ENCODE measurements around the gene KCNC3.

The KCNC3 gene

DNA sequence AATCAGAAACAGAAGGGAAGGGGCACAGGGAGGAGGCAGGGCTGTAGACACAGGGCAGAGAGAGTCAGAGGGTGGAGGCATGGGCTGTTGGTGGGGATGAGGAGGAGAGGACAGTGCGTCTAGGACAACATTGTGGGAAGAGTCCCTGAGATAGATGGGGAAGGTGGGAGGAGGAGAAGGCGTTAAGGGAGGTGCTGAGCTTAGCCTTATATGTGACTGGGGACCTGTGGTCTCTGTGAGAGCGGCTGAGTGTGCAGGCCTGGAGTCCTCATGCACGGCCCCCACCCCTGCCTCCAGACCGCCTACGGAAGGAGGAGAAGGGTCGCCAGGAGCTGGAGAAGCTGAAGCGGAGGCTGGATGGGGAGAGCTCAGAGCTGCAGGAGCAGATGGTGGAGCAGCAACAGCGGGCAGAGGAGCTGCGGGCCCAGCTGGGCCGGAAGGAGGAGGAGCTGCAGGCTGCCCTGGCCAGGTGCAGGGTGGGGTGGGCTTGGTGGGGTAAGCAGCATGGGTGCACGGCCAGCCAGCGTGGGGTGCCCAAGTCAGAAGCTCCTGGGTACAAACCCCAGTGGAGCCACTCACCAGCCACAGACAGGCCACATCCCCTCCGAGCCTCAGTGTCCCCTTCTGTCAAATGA is 56.8 kb downstream of the KCNC3 start:
- DNase-seq: no peak

DNA sequence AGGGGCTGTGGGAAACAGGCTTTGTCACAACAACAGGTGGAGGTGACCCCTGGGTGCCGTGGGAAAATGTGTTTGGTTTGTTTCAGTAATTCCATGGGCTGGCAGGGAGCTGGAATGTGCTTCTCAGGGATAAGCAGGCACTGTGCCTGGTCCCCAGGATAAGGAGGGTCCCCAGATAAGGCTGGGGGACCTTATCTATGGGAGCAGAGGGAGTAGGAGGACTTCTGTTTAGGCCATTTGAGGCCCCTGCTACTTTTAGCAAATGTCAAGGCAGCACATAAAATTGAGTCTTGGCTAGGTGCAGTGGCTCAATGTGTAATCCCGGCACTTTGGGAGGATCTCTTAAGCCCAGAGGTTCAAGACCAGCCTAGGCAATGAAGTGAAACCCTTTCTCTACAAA is 59.5 kb downstream of the KCNC3 start:
- DNase-seq: no peak

DNA sequence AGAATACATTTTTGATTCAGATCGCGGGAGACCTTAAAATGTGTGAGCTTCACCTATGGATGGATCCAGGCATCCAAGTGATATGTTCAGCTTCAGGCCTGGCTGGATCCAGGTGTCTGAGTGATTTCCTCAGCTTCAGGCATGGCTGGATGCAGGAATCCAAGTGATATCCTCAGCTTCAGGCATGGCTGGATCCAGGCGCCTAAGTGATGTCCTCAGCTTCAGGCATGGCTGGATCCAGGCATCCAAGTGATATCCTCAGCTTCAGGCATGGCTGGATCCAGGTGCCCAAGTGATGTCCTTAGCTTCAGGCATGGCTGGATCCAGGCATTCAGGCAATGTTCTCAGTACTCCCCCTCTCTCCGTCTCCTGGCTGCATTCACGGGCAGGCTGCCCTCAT is 60.7 kb downstream of the KCNC3 start:
- no peak for DNase-seq

DNA sequence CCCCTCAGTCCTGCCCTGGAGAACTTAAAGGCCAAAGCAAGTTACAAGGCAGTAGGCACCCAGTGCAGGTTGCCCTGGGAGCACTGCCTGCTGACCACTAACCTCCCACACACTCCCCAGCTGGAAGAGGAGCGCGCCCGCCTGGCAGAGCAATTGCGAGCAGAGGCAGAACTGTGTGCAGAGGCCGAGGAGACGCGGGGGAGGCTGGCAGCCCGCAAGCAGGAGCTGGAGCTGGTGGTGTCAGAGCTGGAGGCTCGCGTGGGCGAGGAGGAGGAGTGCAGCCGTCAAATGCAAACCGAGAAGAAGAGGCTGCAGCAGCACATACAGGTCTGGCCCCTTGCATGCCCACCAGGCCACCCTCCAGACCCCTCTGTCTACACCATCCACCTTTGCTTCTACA is 61.1 kb downstream of the KCNC3 start:
- no peak for DNase-seq

DNA sequence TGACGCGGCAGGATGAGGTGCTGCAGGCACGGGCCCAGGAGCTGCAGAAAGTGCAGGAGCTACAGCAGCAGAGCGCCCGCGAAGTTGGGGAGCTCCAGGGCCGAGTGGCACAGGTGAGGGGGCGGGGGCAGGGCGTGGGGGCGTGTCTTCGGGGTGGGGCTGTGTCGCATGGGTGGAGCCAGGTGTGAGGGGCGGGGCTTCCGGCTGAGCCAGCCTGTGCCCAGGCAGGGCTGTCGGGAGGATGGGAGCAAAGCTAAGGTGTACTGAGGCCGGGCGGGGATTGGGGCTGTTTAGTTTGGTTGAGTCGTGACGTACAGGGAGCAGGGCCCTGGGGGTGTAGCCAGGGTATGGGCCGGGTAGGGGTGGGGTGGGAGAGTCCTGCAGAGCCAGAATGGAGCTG is 62.3 kb downstream of the KCNC3 start:
- DNase-seq: peak; percentile 15

DNA sequence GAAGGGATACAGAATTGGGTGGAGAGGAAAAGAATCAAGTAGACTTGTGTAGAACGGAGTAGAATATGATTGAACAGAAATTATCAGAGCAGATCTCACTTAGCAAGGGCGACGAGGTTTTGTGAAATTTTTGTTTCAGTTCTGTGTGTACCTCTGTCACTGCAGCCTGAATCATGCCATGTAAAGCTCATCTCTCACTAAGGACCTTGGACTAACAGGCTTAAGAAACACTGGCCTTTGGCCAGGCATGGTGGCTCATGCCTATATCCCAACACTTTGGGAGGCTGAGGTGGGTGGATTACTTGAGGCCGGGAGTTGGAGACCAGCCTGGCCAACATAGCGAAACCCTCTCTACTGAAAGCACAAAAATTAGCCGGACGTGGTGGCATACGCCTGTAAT is 63.1 kb downstream of the KCNC3 start:
- no peak for DNase-seq

DNA sequence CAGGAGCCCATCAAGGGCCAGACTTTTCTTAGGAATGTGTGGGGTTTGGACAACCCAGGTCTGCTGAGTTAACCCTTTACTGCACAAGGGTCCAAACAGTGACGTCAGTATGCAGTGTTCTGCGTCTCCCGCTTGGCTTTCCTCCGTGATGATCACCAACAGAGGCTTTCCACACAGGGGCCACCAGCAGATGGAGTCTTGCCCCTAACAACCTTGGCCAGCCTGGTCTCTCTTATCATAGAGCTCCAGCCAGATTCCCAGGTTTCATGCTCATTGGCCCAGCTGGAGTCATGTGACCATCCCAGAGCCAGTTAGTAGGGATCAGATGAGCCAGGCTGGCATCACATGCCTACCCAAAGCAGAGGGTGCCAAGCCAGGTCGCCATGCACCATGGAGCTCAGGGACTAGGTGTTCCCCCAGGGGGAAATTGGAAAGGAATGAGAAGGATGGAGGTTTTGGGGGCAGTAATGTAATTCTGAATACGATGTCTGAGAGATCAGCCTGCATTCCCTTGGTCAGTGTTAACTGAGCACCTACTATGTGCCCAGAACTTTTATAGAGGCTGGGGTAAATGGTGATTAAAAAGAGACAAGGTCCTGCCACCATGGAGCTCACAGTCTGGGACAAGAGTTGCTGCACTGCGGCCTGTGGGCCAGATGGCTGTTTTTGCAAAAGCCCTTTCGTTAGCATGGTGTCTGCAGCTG is 64.5 kb downstream of the KCNC3 start:
- no peak for DNase-seq

DNA sequence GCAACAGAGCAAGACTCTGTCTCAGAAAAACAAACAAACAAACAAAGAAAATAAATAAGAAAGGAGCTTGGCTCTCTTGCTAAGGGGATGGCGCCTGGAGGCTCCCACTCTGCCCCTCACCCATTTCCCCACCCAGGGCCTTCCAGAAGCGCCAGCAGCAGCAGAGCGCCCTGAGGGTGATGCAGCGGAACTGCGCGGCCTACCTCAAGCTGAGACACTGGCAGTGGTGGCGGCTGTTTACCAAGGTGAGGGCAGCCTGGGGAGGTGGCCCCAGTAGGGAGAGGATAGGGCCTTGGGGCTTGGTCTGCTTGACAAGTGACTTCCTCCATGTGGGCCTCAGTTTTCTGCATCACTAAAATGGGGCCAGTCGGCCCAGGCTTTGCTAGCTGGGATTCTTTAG is 66.0 kb downstream of the KCNC3 start:
- DNase-seq: no peak
